ENCODE measurements around the gene USP35. TPM values are rescaled to one million over a fixed set of nuclear protein-coding genes. Genes with fewer than 3 reads are reported as not detected.
"Not testable (repeated sequence)": the region's sequence is repeated elsewhere in the genome, so short reads cannot be mapped to it uniquely, and the experiment has no call there.

The USP35 gene
- total RNA-seq, 1 donor: 21.4 TPM

- Histone ChIP-seq H4K20me1 (ENCODE audit: insufficient read depth, low read length) (no peaks in the 10 kb centered on the region), H3K79me2 (ENCODE audit: insufficient read depth, low read length) (peaks cover 5% of the 10 kb centered on the region), H3K4me1 (ENCODE audit: insufficient read depth, low read length) (peaks cover 48% of the 10 kb centered on the region), H2AFZ (ENCODE audit: low read length) (no peak overlapping the region), H3K4me2 (ENCODE audit: insufficient read depth, low read length) (no peak overlapping the region), H3K36me3 (ENCODE audit: insufficient read depth, low read length) (peaks cover 20% of the 10 kb centered on the region), H3K9me3 (ENCODE audit: low read depth, low read length) (no peaks in the 10 kb centered on the region), H3K27ac (ENCODE audit: low read depth, low read length) (peak overlapping the region; percentile 100), H3K27me3 (ENCODE audit: insufficient read depth, low read length) (no peaks in the 10 kb centered on the region), H3K4me3 (ENCODE audit: insufficient read depth, low read length) (no peak overlapping the region)
- peak; percentile 62 for DNase-seq (ENCODE audit: insufficient read length, low spot score, missing footprints)
- TF ChIP-seq CTCF (IDR thresholded peaks at IDR 0.05; ENCODE audit: extremely low read depth, low read depth, low read length): no peak
Measured at GRCh38 chr11:78171951-78172350, 16.8 kb upstream of the USP35 start.

GRCh38 chr11:78175862-78176261 lies 12.9 kb upstream of the USP35 start:
- H3K9me3 ChIP-seq (ENCODE audit: low read depth, low read length); H3K27me3 ChIP-seq (ENCODE audit: insufficient read depth, low read length); DNase-seq (ENCODE audit: insufficient read length, low spot score, missing footprints); H4K20me1 ChIP-seq (ENCODE audit: insufficient read depth, low read length); H3K4me3 ChIP-seq (ENCODE audit: insufficient read depth, low read length); H2AFZ ChIP-seq (ENCODE audit: low read length); H3K4me2 ChIP-seq (ENCODE audit: insufficient read depth, low read length); H3K27ac ChIP-seq (ENCODE audit: low read depth, low read length): not testable (repeated sequence)
- Histone ChIP-seq H3K4me1 (ENCODE audit: insufficient read depth, low read length) (peaks cover 13% of the 10 kb centered on the region), H3K36me3 (ENCODE audit: insufficient read depth, low read length) (peaks cover 25% of the 10 kb centered on the region), H3K79me2 (ENCODE audit: insufficient read depth, low read length) (peaks cover 31% of the 10 kb centered on the region)

GRCh38 chr11:78176605-78177141 lies 12.0 kb upstream of the USP35 start:
- H3K4me2 ChIP-seq (ENCODE audit: insufficient read depth, low read length): no peak overlapping the region
- no peak for DNase-seq (ENCODE audit: insufficient read length, low spot score, missing footprints)
- H3K9me3 ChIP-seq (ENCODE audit: low read depth, low read length): no peaks in the 10 kb centered on the region
- no peak overlapping the region for H2AFZ ChIP-seq (ENCODE audit: low read length)
- TF ChIP-seq CTCF (IDR thresholded peaks at IDR 0.05; ENCODE audit: extremely low read depth, low read depth, low read length): no peak
- no peak overlapping the region for H3K27ac ChIP-seq (ENCODE audit: low read depth, low read length)
- no peak overlapping the region for H3K4me3 ChIP-seq (ENCODE audit: insufficient read depth, low read length)
- H3K4me1 ChIP-seq (ENCODE audit: insufficient read depth, low read length): peaks cover 6% of the 10 kb centered on the region
- H4K20me1 ChIP-seq (ENCODE audit: insufficient read depth, low read length): peaks cover 7% of the 10 kb centered on the region
- H3K27me3 ChIP-seq (ENCODE audit: insufficient read depth, low read length): no peaks in the 10 kb centered on the region
- peaks cover 39% of the 10 kb centered on the region for H3K79me2 ChIP-seq (ENCODE audit: insufficient read depth, low read length)
- peaks cover 25% of the 10 kb centered on the region for H3K36me3 ChIP-seq (ENCODE audit: insufficient read depth, low read length)

GRCh38 chr11:78177216-78177615 lies 11.5 kb upstream of the USP35 start:
- no peak overlapping the region for H3K4me3 ChIP-seq (ENCODE audit: insufficient read depth, low read length)
- H3K36me3 ChIP-seq (ENCODE audit: insufficient read depth, low read length): peaks cover 25% of the 10 kb centered on the region
- DNase-seq (ENCODE audit: insufficient read length, low spot score, missing footprints): no peak
- no peak overlapping the region for H3K27ac ChIP-seq (ENCODE audit: low read depth, low read length)
- H4K20me1 ChIP-seq (ENCODE audit: insufficient read depth, low read length): peaks cover 7% of the 10 kb centered on the region
- H3K4me1 ChIP-seq (ENCODE audit: insufficient read depth, low read length): peaks cover under 1% of the 10 kb centered on the region
- H3K4me2 ChIP-seq (ENCODE audit: insufficient read depth, low read length): no peak overlapping the region
- H2AFZ ChIP-seq (ENCODE audit: low read length): no peak overlapping the region
- TF ChIP-seq CTCF (IDR thresholded peaks at IDR 0.05; ENCODE audit: extremely low read depth, low read depth, low read length): no peak
- H3K27me3 ChIP-seq (ENCODE audit: insufficient read depth, low read length): no peaks in the 10 kb centered on the region
- H3K79me2 ChIP-seq (ENCODE audit: insufficient read depth, low read length): peaks cover 43% of the 10 kb centered on the region
- H3K9me3 ChIP-seq (ENCODE audit: low read depth, low read length): no peaks in the 10 kb centered on the region
